Liver (tissue), 3 donors: Measurements from ENCODE around the gene AMIGO1.

Source experiments
- FOXA1 ChIP-seq: IDR thresholded peaks from 2 replicates; pipeline ENCODE4 v1.6.1; 2016; ENCODE audit warnings: antibody characterized with exemption
- FOXA2 ChIP-seq: IDR thresholded peaks from 2 replicates; pipeline ENCODE4 v1.6.1; 2016; ENCODE audit warnings: antibody characterized with exemption
- HNF4A ChIP-seq, 2 donors: conservative IDR thresholded peaks; 2 replicates each; pipeline ENCODE4 v1.6.1; 2016; ENCODE audit warnings: antibody characterized with exemption in 2 of 2, mild to moderate bottlenecking in 2 of 2
- RAD21 ChIP-seq, 2 donors: IDR thresholded peaks; 2 replicates each; pipeline ENCODE4 v1.6.1; 2016; ENCODE audit warnings: antibody characterized with exemption in 2 of 2, mild to moderate bottlenecking in 2 of 2
- SP1 ChIP-seq: IDR thresholded peaks from 2 replicates; pipeline ENCODE4 v1.6.1; 2018; ENCODE audit warnings: antibody characterized with exemption, mild to moderate bottlenecking
- TAF1 ChIP-seq: conservative IDR thresholded peaks from 2 replicates; pipeline ENCODE4 v1.6.1; 2016; ENCODE audit warnings: antibody characterized with exemption, mild to moderate bottlenecking
- TF ChIP-seq, protein P1 (sequence below): IDR thresholded peaks from 2 replicates; pipeline ENCODE4 v1.6.1; 2016; ENCODE audit warnings: antibody characterized with exemption
- TF ChIP-seq, protein P2 (sequence below): fragments of 150-350 bp; IDR thresholded peaks from 2 replicates; pipeline ENCODE4 v1.5.1; 2017; ENCODE audit warnings: improper control_type of control experiment, low read depth, low read length; ENCODE audit not compliant: missing input control
- TF ChIP-seq, protein P3 (sequence below): IDR thresholded peaks from 2 replicates; pipeline ENCODE4 v1.6.1; 2016; ENCODE audit warnings: antibody characterized with exemption
- TF ChIP-seq, protein P4 (sequence below): IDR thresholded peaks from 2 replicates; pipeline ENCODE4 v1.6.1; 2016; ENCODE audit warnings: antibody characterized with exemption
- donor health status: healthy.
- donor health status: healthy.

DNA sequence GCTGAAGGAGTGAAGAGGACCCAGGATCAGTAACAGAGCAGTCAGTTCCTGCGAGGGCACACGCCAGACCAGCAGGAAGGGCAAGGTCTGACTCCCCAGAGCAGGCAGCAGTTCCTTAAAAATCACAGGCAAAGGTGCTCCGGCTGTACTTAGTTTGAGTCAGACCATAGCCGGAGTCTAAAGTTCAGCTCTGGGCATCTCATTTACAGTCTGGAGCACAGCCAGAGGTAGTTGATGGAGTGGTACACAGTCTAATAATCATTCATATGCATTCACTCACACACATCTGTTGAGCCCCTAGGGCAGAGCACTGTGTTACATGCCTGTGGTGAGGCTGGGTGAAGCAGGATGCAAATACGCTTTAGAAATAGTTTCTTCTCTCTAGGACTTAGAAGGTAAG is 7.3 kb upstream of the AMIGO1 start:
- TF ChIP-seq, protein P1, sequence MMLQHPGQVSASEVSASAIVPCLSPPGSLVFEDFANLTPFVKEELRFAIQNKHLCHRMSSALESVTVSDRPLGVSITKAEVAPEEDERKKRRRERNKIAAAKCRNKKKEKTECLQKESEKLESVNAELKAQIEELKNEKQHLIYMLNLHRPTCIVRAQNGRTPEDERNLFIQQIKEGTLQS, result no peak
- TF ChIP-seq, protein P2, sequence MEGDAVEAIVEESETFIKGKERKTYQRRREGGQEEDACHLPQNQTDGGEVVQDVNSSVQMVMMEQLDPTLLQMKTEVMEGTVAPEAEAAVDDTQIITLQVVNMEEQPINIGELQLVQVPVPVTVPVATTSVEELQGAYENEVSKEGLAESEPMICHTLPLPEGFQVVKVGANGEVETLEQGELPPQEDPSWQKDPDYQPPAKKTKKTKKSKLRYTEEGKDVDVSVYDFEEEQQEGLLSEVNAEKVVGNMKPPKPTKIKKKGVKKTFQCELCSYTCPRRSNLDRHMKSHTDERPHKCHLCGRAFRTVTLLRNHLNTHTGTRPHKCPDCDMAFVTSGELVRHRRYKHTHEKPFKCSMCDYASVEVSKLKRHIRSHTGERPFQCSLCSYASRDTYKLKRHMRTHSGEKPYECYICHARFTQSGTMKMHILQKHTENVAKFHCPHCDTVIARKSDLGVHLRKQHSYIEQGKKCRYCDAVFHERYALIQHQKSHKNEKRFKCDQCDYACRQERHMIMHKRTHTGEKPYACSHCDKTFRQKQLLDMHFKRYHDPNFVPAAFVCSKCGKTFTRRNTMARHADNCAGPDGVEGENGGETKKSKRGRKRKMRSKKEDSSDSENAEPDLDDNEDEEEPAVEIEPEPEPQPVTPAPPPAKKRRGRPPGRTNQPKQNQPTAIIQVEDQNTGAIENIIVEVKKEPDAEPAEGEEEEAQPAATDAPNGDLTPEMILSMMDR, result no peak
- no peak for TF ChIP-seq RAD21 (IDR thresholded peaks at IDR 0.05)
- no peak for TF ChIP-seq FOXA1
- TF ChIP-seq SP1, result no peak
- TF ChIP-seq, protein P3, sequence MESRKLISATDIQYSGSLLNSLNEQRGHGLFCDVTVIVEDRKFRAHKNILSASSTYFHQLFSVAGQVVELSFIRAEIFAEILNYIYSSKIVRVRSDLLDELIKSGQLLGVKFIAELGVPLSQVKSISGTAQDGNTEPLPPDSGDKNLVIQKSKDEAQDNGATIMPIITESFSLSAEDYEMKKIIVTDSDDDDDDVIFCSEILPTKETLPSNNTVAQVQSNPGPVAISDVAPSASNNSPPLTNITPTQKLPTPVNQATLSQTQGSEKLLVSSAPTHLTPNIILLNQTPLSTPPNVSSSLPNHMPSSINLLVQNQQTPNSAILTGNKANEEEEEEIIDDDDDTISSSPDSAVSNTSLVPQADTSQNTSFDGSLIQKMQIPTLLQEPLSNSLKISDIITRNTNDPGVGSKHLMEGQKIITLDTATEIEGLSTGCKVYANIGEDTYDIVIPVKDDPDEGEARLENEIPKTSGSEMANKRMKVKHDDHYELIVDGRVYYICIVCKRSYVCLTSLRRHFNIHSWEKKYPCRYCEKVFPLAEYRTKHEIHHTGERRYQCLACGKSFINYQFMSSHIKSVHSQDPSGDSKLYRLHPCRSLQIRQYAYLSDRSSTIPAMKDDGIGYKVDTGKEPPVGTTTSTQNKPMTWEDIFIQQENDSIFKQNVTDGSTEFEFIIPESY, result no peak
- TF ChIP-seq FOXA2, result no peak
- no peak for TF ChIP-seq HNF4A (conservative IDR thresholded peaks at IDR 0.05)
- TF ChIP-seq TAF1, result no peak
- TF ChIP-seq, protein P4, sequence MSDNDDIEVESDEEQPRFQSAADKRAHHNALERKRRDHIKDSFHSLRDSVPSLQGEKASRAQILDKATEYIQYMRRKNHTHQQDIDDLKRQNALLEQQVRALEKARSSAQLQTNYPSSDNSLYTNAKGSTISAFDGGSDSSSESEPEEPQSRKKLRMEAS, result no peak
